Astrocyte of the spinal cord (primary cell): Measurements from ENCODE around the gene SRL.

ENCODE experiments used
- DNase-seq: peaks from one replicate; pipeline ENCODE4 v3.0.0; 2011; ENCODE audit warnings: low read depth, low spot score
- H3K4me3 ChIP-seq: 2 replicates; pipeline ENCODE4 v1.5.1; 2011; ENCODE audit warnings: low read depth, mild to moderate bottlenecking, low read length, moderate library complexity
- in situ Hi-C: cut with HindIII; loops from 2 replicates; pipeline ENCODE4 v1.10.0; 2017; ENCODE audit warnings: low sequenced_read_pairs
- TF ChIP-seq, protein P1 (sequence below): IDR thresholded peaks from 2 replicates; pipeline ENCODE4 v1.5.1; 2012; ENCODE audit warnings: low read depth, mild to moderate bottlenecking, low read length, inconsistent platforms

Gene SRL

DNA sequence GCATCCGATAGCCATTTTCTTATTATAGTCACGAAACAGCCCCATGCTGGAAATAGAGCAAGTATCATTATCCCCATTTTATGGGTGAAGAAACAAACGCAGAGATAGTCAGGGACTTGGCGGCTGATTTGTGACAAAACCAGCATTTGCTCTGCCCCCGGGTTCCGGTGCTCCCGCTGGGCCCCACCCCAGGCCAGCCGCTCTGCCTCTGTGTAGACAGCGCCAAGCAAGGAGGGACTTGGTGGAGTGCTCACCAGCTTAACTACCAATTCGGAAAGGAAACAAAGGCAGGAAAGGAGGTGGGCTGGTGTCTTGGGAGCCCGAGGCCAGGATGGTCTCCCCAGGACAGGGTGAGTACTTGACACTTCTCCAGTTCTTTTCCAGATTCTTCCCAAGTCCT is 10.0 kb downstream of the SRL start:
- in situ Hi-C loops = no loop called here
- H3K4me3 ChIP-seq = no peak overlapping the region
- TF ChIP-seq, protein P1, sequence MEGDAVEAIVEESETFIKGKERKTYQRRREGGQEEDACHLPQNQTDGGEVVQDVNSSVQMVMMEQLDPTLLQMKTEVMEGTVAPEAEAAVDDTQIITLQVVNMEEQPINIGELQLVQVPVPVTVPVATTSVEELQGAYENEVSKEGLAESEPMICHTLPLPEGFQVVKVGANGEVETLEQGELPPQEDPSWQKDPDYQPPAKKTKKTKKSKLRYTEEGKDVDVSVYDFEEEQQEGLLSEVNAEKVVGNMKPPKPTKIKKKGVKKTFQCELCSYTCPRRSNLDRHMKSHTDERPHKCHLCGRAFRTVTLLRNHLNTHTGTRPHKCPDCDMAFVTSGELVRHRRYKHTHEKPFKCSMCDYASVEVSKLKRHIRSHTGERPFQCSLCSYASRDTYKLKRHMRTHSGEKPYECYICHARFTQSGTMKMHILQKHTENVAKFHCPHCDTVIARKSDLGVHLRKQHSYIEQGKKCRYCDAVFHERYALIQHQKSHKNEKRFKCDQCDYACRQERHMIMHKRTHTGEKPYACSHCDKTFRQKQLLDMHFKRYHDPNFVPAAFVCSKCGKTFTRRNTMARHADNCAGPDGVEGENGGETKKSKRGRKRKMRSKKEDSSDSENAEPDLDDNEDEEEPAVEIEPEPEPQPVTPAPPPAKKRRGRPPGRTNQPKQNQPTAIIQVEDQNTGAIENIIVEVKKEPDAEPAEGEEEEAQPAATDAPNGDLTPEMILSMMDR = no peak
- no peak for DNase-seq

DNA sequence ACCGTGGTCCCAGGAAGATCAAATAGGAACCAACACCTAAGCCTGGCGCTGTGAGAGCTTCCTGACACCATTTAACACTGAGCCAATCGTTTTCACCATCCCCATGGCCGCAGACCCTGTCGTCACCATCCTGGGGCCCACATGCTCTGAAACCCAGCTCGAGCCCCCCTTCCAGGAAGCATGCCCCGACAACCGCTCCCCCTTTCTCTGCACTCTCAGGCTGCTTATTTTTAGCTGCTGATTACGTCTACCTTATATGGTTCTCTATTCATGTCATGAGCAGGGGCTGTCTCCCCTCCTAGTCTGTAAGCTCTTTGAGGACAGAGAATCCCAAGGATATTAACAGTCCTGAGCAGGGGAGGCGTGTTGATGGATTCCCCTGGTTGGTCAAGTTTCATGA is 10.5 kb downstream of the SRL start:
- TF ChIP-seq, protein P1 = no peak
- in situ Hi-C loops = no loop called here
- DNase-seq = no peak
- no peak overlapping the region for H3K4me3 ChIP-seq

DNA sequence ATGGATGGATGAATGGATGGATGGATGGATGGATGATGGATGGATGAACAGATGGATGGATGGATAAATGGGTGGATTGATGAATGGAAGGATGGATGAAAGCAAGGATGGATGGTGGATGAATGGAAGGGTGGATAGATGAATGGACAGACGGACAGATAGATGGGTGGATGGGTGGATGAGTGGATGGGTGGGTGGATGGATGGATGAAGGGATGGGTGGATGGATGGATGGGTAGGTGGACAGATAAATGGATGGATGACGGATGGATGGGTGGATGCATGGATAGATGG is 14.9 kb downstream of the SRL start:
- TF ChIP-seq, protein P1 = no peak
- DNase-seq = no peak
- H3K4me3 ChIP-seq = no peak overlapping the region
- in situ Hi-C loops = no loop called here

DNA sequence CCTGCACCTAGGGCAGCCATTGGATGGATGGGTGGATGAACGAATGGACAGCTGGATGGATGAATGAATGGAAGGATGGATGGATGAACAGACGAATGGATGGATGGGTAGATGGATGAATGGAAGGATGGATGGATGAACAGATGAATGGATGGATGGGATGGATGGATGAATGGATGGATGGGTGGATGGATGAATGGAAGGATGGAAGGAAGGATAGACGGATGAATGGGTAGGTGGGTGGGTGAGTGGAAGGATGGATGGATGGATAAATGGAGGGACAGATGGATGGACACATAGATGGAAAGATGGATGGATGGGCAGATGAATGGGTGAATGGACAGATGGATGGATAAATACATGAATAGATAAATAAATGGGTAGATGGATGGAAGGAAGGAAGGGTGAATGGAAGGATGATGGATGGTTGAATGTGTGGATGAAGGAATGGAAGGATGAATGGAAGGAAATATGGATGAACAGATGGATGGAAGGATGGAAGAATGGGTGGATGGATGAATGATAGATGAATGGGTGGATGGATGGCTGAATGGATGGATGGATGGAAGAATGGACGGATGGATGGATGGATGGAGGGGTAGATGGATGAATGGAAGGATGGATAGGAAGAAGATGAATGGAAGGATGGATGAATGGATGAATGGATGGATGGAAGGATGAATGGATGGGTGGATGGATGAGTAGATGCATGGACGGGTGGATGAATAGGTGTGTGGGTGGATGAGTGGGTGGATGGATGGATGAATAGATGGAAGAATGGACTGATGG is 15.4 kb downstream of the SRL start:
- H3K4me3 ChIP-seq = no peak overlapping the region
- no peak for DNase-seq
- in situ Hi-C loops = no loop called here
- TF ChIP-seq, protein P1 = no peak

DNA sequence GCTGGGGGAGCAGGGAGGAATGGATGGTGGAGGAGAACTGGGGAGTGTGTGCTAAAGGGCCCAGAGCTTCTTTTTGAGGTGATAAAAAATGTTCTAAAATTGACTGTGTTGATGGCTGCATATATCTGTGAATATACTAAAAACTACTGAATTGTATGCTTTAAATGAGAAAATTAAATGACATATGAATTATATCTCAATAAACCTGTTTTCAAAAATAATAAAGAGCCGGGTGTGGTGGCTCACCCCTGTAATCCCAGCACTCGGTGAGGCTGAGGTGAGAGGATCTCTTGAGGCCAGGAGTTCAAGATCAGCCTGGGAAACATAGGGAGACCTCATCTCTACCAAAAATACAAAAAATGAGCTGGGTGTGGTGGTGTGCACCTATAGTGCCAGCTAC is 16.8 kb downstream of the SRL start:
- no peak for DNase-seq
- TF ChIP-seq, protein P1 = no peak
- in situ Hi-C loops = no loop called here
- H3K4me3 ChIP-seq = no peak overlapping the region

DNA sequence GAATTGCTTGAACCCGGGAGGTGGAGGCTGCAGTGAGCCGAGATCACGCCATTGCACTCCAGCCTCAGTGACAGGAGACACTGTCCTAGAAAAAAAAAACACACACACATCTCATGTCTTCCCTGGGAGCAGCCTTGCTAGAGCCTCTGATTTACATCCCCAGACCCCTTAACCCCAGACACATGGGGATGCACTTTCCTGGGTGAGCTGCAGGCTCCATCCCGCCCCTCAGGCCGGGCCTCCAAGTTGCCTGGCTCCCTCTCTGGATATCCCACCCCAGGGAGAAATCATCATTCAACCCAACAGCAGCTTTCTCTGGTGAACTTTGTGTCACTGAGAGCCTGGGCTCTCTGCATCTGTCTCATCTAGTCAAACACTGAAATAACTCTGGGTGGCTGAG is 21.5 kb downstream of the SRL start:
- TF ChIP-seq, protein P1 = no peak
- H3K4me3 ChIP-seq = no peak overlapping the region
- no peak for DNase-seq
- in situ Hi-C loops = no loop called here
